ENCODE measurements around the gene EIF6. TPM values are rescaled to one million over a fixed set of nuclear protein-coding genes. Genes with fewer than 3 reads are reported as not detected.

The EIF6 gene
- total RNA-seq, 1 donor from 2014 or later, result 85.2 TPM

- no peak for DNase-seq
- H3K9me3 Mint-ChIP-seq (ENCODE audit: unreplicated experiment), result peaks cover 2% of the 10 kb centered on the region
- TF ChIP-seq CTCF (IDR thresholded peaks at IDR 0.05; ENCODE audit: partially characterized antibody, unreplicated experiment), result no peak
- H3K4me1 Mint-ChIP-seq (ENCODE audit: low read depth, unreplicated experiment), result peaks cover 1% of the 10 kb centered on the region
- H3K27me3 Mint-ChIP-seq (ENCODE audit: unreplicated experiment), result no peaks in the 10 kb centered on the region
- no peak overlapping the region for H3K27ac Mint-ChIP-seq (ENCODE audit: unreplicated experiment)
- no peak overlapping the region for H3K4me3 Mint-ChIP-seq (ENCODE audit: unreplicated experiment)
- no peaks in the 10 kb centered on the region for H3K36me3 Mint-ChIP-seq (ENCODE audit: unreplicated experiment)
Observed at GRCh38 chr20:35243317-35243716, 41.3 kb downstream of the EIF6 start.

DNA sequence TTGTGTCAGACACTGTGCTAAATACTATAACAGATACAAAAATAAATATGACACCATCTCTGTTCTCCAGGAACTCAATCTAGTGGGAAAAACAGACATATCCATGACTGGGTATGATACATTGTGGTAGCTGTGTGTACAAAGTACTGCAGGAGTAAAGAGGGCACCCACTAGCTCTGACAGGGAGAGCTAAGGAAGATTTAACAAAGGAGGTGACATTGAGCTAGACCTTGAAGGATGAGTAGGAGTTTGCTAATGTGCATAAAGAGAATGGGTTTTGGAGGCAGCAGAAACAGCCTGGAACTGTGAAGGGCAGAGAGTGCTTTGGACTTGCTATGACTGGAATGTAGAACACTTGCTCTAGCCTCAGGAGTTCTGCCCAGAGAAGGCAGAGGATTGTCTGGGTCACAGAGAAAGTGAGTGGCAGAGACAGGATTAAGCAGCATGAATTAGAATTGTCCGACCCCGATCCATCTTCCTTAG, 43.7 kb downstream of the EIF6 start:
- H3K36me3 Mint-ChIP-seq (ENCODE audit: unreplicated experiment), result no peaks in the 10 kb centered on the region
- DNase-seq, result no peak
- peaks cover 2% of the 10 kb centered on the region for H3K9me3 Mint-ChIP-seq (ENCODE audit: unreplicated experiment)
- no peak overlapping the region for H3K4me3 Mint-ChIP-seq (ENCODE audit: unreplicated experiment)
- no peak overlapping the region for H3K27ac Mint-ChIP-seq (ENCODE audit: unreplicated experiment)
- H3K4me1 Mint-ChIP-seq (ENCODE audit: low read depth, unreplicated experiment), result peaks cover 1% of the 10 kb centered on the region
- no peak for TF ChIP-seq CTCF (IDR thresholded peaks at IDR 0.05; ENCODE audit: partially characterized antibody, unreplicated experiment)
- no peaks in the 10 kb centered on the region for H3K27me3 Mint-ChIP-seq (ENCODE audit: unreplicated experiment)

GRCh38 chr20:35240083-35240810, 44.3 kb downstream of the EIF6 start:
- Mint-ChIP-seq H3K27me3 (ENCODE audit: unreplicated experiment) (no peaks in the 10 kb centered on the region), H3K36me3 (ENCODE audit: unreplicated experiment) (no peaks in the 10 kb centered on the region), H3K4me3 (ENCODE audit: unreplicated experiment) (no peak overlapping the region), H3K9me3 (ENCODE audit: unreplicated experiment) (peaks cover 2% of the 10 kb centered on the region), H3K4me1 (ENCODE audit: low read depth, unreplicated experiment) (peaks cover 1% of the 10 kb centered on the region), H3K27ac (ENCODE audit: unreplicated experiment) (no peak overlapping the region)
- no peak for TF ChIP-seq CTCF (IDR thresholded peaks at IDR 0.05; ENCODE audit: partially characterized antibody, unreplicated experiment)
- DNase-seq, result no peak

DNA sequence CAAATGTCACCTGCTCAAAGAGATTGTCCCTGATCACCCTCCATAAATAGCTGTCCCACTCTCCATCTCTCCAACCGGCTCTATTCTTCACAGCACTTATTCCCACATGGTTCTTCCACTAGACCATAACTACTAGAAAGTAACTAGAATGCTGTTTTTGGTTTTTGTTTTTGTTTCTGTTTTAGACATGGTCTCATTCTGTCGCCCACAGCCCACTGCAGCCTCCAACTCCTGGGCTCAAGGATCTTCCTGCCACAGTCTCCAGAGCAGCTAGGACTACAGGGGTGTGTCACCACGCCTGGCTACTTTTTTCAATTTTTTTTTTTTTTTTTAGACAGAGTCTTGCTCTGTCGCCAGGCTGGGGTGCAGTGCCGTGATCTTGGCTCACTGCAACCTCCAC, 45.8 kb downstream of the EIF6 start:
- Mint-ChIP-seq H3K4me1 (ENCODE audit: low read depth, unreplicated experiment) (peaks cover 1% of the 10 kb centered on the region), H3K4me3 (ENCODE audit: unreplicated experiment) (no peak overlapping the region), H3K9me3 (ENCODE audit: unreplicated experiment) (peaks cover 2% of the 10 kb centered on the region), H3K36me3 (ENCODE audit: unreplicated experiment) (no peaks in the 10 kb centered on the region), H3K27me3 (ENCODE audit: unreplicated experiment) (no peaks in the 10 kb centered on the region), H3K27ac (ENCODE audit: unreplicated experiment) (no peak overlapping the region)
- no peak for DNase-seq
- TF ChIP-seq CTCF (IDR thresholded peaks at IDR 0.05; ENCODE audit: partially characterized antibody, unreplicated experiment), result no peak

GRCh38 chr20:35238170-35238569, 46.4 kb downstream of the EIF6 start:
- Mint-ChIP-seq H3K27me3 (ENCODE audit: unreplicated experiment) (no peaks in the 10 kb centered on the region), H3K4me1 (ENCODE audit: low read depth, unreplicated experiment) (peaks cover 1% of the 10 kb centered on the region), H3K9me3 (ENCODE audit: unreplicated experiment) (peaks cover 2% of the 10 kb centered on the region), H3K4me3 (ENCODE audit: unreplicated experiment) (no peak overlapping the region), H3K36me3 (ENCODE audit: unreplicated experiment) (no peaks in the 10 kb centered on the region), H3K27ac (ENCODE audit: unreplicated experiment) (no peak overlapping the region)
- TF ChIP-seq CTCF (IDR thresholded peaks at IDR 0.05; ENCODE audit: partially characterized antibody, unreplicated experiment), result no peak
- no peak for DNase-seq
